C4-2B (cell line): ENCODE data around the gene DICER1.

Source experiments
- H3K27ac ChIP-seq: fragments of 450-650 bp; 2 replicates; pipeline ENCODE4 v1.5.1; 2017
- CTCF ChIP-seq: fragments of 450-650 bp; conservative IDR thresholded peaks from 2 replicates; pipeline ENCODE4 v1.5.1; 2017; ENCODE audit warnings: mild to moderate bottlenecking
- ZFX ChIP-seq: fragments of 450-650 bp; IDR thresholded peaks from 2 replicates; pipeline ENCODE4 v1.6.1; 2017

DICER1 gene

GRCh38 chr14:95043732-95044462 is 113.4 kb downstream of the DICER1 start:
- no peak for TF ChIP-seq ZFX
- H3K27ac ChIP-seq = no peak overlapping the region

GRCh38 chr14:95043314-95043713 is 114.0 kb downstream of the DICER1 start:
- TF ChIP-seq CTCF (no peak), ZFX (no peak)
- H3K27ac ChIP-seq = no peak overlapping the region

GRCh38 chr14:95041477-95042020 is 115.8 kb downstream of the DICER1 start:
- H3K27ac ChIP-seq = no peak overlapping the region
- no peak for TF ChIP-seq ZFX
- no peak for TF ChIP-seq CTCF

GRCh38 chr14:95040708-95041476 is 116.4 kb downstream of the DICER1 start:
- no peak for TF ChIP-seq CTCF
- no peak overlapping the region for H3K27ac ChIP-seq

GRCh38 chr14:95039993-95040348 is 117.4 kb downstream of the DICER1 start:
- H3K27ac ChIP-seq = no peak overlapping the region
- TF ChIP-seq ZFX = no peak
- no peak for TF ChIP-seq CTCF

- TF ChIP-seq ZFX (no peak), CTCF (no peak)
- no peak overlapping the region for H3K27ac ChIP-seq
Observed at GRCh38 chr14:95039259-95039992, 117.9 kb downstream of the DICER1 start.

GRCh38 chr14:95038521-95039250 is 118.6 kb downstream of the DICER1 start:
- H3K27ac ChIP-seq = no peak overlapping the region
- TF ChIP-seq CTCF (no peak), ZFX (no peak)
